Esophagus squamous epithelium (tissue), 5 donors: ENCODE data around the gene HTR3A. TPM values are rescaled to one million over a fixed set of nuclear protein-coding genes. Genes with fewer than 3 reads are reported as not detected.
A peak's percentile ranks its signal among the peaks of the same experiment; 100 is the strongest.

ENCODE experiments used
- DNase-seq: peaks from one replicate; lab custom pipeline; 2025; lab: John Stamatoyannopoulos, UW
- H3K27ac ChIP-seq, 4 donors: fragments of 200-600 bp; sonication (generic); one replicate each; pipeline ENCODE4 v1.5.1; 2016 to 2019; ENCODE audit warnings: mild to moderate bottlenecking in 1 of 4
- H3K27me3 ChIP-seq, 4 donors: fragments of 200-600 bp; sonication (generic); 1 replicate in 3 of 4; 2 replicates in 1 of 4; pipeline versions ENCODE4 v1.5.1 to v1.6.0; 2017 to 2021; ENCODE audit warnings: antibody characterized with exemption in 1 of 4
- H3K36me3 ChIP-seq, 3 donors: fragments of 200-600 bp; sonication (generic); one replicate each; pipeline ENCODE4 v1.5.1; 2016 to 2019
- H3K4me1 ChIP-seq, 3 donors: fragments of 200-600 bp; sonication (generic); one replicate each; pipeline ENCODE4 v1.5.1; 2017 to 2019
- H3K4me3 ChIP-seq, 4 donors: fragments of 200-600 bp; sonication (generic); 1 replicate in 3 of 4; 2 replicates in 1 of 4; pipeline ENCODE4 v1.5.1; 2016 to 2019; ENCODE audit warnings: mild to moderate bottlenecking in 2 of 4, moderate library complexity in 1 of 4
- H3K9me3 ChIP-seq, 3 donors: fragments of 200-600 bp; sonication (generic); one replicate each; pipeline ENCODE4 v1.5.1; 2016 to 2019
- POLR2A ChIP-seq, 4 donors: fragments of 450-650 bp; IDR thresholded peaks; one replicate each; pipeline ENCODE4 v1.6.1; 2017; ENCODE audit warnings: antibody characterized with exemption in 4 of 4, mild to moderate bottlenecking in 4 of 4, moderate library complexity in 3 of 4
- WGBS, 2 donors: methylation state at CpG; one replicate each; pipeline ENCODE4 v1.1.5; 2018; 5-methylcytosine and 5-hydroxymethylcytosine counted together
- intact Hi-C: fragments of 100-400 bp; cut with DNase I; formaldehyde crosslinking; loops from one replicate; pipeline ENCODE4 v1.15.0; 2022
- total RNA-seq, 4 donors: library from RNA; depleted of rRNA; stranded (reverse); fragments of >200 nt; gene quantifications; one replicate each; pipeline ENCODE4 v1.1.0, GENCODE V29; 2016
- TF ChIP-seq, protein P1 (sequence below), 6 experiments: fragments of 450-650 bp in 4 of 6; fragments of 200-600 bp in 2 of 6; sonication (generic) in 2 of 6; IDR thresholded peaks; one replicate each; pipeline ENCODE4 v1.5.1; 2016 to 2019; ENCODE audit warnings: antibody characterized with exemption in 6 of 6, mild to moderate bottlenecking in 4 of 6, moderate library complexity in 4 of 6
- donor health status: DM: yes; HTN: yes; CAD: no.

Gene HTR3A
- total RNA-seq, 4 donors from 2014 or later = not detected

DNA sequence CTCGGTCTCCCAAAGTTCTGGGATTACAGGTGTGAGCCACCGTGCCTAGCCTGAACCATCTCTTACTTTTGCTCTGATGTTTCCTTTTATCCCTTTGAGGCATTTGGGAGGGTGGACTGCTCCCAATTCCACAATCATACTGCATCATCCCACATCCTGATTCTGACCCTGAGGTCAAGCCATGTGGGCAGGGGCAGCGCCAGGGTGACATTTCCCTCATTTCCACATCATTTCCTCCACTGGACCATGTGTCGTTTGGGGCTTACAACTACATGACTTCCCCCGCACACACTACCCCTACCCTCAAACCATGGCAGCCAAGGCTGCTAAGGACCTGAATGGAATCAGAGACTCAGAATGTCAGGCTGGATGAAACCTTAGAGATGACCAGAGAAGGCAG is 58.2 kb downstream of the HTR3A start:
- DNase-seq = no peak
- no peaks in the 10 kb centered on the region for H3K9me3 ChIP-seq
- intact Hi-C loops = loop anchor here (5.0 kb wide), 1 partner anchor 229 kb away; no protein-coding TSS in a partner anchor
- no peaks in the 10 kb centered on the region for H3K36me3 ChIP-seq
- H3K27ac ChIP-seq = no peak overlapping the region
- WGBS, 2 donors = 75 to 84% methylated on average over 3 to 5 of the region's 5 CpGs
- H3K4me3 ChIP-seq = no peak overlapping the region
- TF ChIP-seq, protein P1, sequence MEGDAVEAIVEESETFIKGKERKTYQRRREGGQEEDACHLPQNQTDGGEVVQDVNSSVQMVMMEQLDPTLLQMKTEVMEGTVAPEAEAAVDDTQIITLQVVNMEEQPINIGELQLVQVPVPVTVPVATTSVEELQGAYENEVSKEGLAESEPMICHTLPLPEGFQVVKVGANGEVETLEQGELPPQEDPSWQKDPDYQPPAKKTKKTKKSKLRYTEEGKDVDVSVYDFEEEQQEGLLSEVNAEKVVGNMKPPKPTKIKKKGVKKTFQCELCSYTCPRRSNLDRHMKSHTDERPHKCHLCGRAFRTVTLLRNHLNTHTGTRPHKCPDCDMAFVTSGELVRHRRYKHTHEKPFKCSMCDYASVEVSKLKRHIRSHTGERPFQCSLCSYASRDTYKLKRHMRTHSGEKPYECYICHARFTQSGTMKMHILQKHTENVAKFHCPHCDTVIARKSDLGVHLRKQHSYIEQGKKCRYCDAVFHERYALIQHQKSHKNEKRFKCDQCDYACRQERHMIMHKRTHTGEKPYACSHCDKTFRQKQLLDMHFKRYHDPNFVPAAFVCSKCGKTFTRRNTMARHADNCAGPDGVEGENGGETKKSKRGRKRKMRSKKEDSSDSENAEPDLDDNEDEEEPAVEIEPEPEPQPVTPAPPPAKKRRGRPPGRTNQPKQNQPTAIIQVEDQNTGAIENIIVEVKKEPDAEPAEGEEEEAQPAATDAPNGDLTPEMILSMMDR (IDR thresholded peaks at IDR 0.05) = no peak
- TF ChIP-seq POLR2A (IDR thresholded peaks at IDR 0.05) = no peak
- peaks cover 0 to 16% (median 8%) of the 10 kb centered on the region in 3 donors for H3K4me1 ChIP-seq
- H3K27me3 ChIP-seq = peaks cover 0 to 42% (median 1%) of the 10 kb centered on the region in 4 donors

- Histone ChIP-seq H3K9me3 (no peaks in the 10 kb centered on the region), H3K4me3 (no peak overlapping the region), H3K27me3 (peaks cover 0 to 39% (median 1%) of the 10 kb centered on the region in 4 donors), H3K36me3 (no peaks in the 10 kb centered on the region), H3K4me1 (peaks cover 0 to 16% (median 8%) of the 10 kb centered on the region in 3 donors), H3K27ac (no peak overlapping the region)
- DNase-seq = no peak
- TF ChIP-seq POLR2A (IDR thresholded peaks at IDR 0.05) = no peak
- TF ChIP-seq, protein P1 (IDR thresholded peaks at IDR 0.05) = peak in 1 of 6 experiments; percentile 20
- intact Hi-C loops = loop anchor here (5.0 kb wide), 1 partner anchor 229 kb away; no protein-coding TSS in a partner anchor
- 73 to 74% methylated on average over 2 of the region's 2 CpGs for WGBS, 2 donors
Measured at GRCh38 chr11:114033572-114033971, 58.7 kb downstream of the HTR3A start.

- TF ChIP-seq, protein P1 (IDR thresholded peaks at IDR 0.05) = no peak
- no peak for TF ChIP-seq POLR2A (IDR thresholded peaks at IDR 0.05)
- Histone ChIP-seq H3K4me1 (peaks cover 0 to 16% (median 8%) of the 10 kb centered on the region in 3 donors), H3K4me3 (no peak overlapping the region), H3K27me3 (peaks cover 0 to 26% (median 1%) of the 10 kb centered on the region in 4 donors), H3K36me3 (no peaks in the 10 kb centered on the region), H3K9me3 (no peaks in the 10 kb centered on the region), H3K27ac (no peak overlapping the region)
- WGBS, 2 donors = 86 to 88% methylated on average over 10 to 11 of the region's 11 CpGs
- DNase-seq = no peak
- intact Hi-C loops = loop anchor here (5.0 kb wide), 1 partner anchor 227 kb away; no protein-coding TSS in a partner anchor
Measured at GRCh38 chr11:114034956-114035355, 60.0 kb downstream of the HTR3A start.

DNA sequence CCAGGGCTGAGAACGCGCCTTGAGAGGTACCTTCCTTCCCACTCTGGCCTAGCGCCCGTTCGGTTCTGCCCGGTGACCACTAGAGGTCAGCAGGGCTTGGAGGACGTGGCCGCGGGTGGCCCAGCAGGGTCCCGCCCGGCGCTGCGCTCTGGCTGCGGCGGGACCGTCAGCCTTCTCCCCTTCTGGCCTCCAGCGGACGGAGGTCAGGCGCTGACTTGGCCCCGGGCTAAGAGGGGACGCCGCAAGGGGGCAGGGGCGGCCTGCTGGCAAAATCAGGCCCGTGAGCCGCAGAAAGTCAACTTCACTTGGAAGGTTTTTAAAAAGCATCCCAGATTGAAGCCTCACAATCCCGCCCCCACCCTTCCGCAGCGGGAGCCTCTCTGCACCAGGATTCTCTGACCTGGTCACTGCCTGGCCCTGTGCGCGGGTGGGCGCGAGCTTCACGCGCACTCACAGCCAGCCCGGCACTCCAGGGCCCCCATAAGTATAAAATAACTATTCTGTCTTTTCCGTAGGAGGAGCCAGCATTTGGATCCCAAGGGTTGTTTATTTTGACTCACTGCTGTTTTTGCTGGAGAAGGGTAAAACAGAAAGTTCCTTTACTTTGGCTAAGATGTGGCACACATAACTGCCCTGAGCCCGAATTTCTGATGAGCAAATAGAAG is 61.4 kb downstream of the HTR3A start:
- Histone ChIP-seq H3K4me3 (peak overlapping the region; percentile 20 to 60 (median 42)), H3K4me1 (peaks cover 0 to 25% (median 8%) of the 10 kb centered on the region in 3 donors), H3K36me3 (no peaks in the 10 kb centered on the region), H3K9me3 (no peaks in the 10 kb centered on the region), H3K27me3 (peaks cover 0 to 15% (median 1%) of the 10 kb centered on the region in 4 donors), H3K27ac (peak overlapping the region; percentile 47 to 79 (median 76))
- no peak for TF ChIP-seq POLR2A (IDR thresholded peaks at IDR 0.05)
- TF ChIP-seq, protein P1 (IDR thresholded peaks at IDR 0.05) = peak; percentile 70 to 90 (median 84)
- intact Hi-C loops = no loop called here
- no peak for DNase-seq
- 2 to 6% methylated on average over 9 to 12 of the region's 37 CpGs for WGBS, 2 donors

DNA sequence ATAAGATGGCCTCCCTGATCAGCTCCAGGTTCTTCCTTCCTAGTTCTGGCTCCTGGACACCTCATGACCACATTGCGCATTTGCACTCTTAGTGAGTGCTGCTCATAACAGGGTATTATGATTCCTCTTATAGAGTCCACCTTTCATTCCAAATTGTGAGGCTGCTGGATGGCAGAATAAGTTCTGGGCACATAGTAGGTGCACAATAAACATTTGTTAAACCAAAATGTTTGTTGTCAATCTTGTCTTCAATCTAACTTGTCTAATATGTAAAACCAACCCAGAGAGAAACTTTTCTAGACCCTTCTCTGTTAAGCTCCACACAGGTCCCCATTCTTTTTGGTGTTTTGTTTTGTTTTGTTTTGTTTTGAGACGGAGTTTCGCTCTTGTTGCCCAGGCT is 62.0 kb downstream of the HTR3A start:
- H3K4me3 ChIP-seq = peak overlapping the region in 1 of 4 donors; percentile 60
- H3K27ac ChIP-seq = peak overlapping the region in 3 of 4 donors; percentile 75 to 79 (median 76)
- H3K27me3 ChIP-seq = peaks cover 0 to 11% (median 1%) of the 10 kb centered on the region in 4 donors
- intact Hi-C loops = no loop called here
- peaks cover 0 to 26% (median 8%) of the 10 kb centered on the region in 3 donors for H3K4me1 ChIP-seq
- no peaks in the 10 kb centered on the region for H3K9me3 ChIP-seq
- no peaks in the 10 kb centered on the region for H3K36me3 ChIP-seq
- TF ChIP-seq POLR2A (IDR thresholded peaks at IDR 0.05) = no peak
- TF ChIP-seq, protein P1 (IDR thresholded peaks at IDR 0.05) = no peak
- 85 to 98% methylated on average over 3 of the region's 3 CpGs for WGBS, 2 donors
- DNase-seq = no peak
